HG03064 (cell line): ENCODE data around the gene SLC6A16.
"Not testable (repeated sequence)": the region's sequence is repeated elsewhere in the genome, so short reads cannot be mapped to it uniquely, and the experiment has no call there.

ENCODE experiments used
- ATAC-seq: cut with Tn5 transposase; IDR thresholded peaks from one replicate; pipeline ENCODE4 v1.9.1; 2021; ENCODE audit warnings: low read depth; ENCODE audit not compliant: unreplicated experiment

The SLC6A16 gene

DNA sequence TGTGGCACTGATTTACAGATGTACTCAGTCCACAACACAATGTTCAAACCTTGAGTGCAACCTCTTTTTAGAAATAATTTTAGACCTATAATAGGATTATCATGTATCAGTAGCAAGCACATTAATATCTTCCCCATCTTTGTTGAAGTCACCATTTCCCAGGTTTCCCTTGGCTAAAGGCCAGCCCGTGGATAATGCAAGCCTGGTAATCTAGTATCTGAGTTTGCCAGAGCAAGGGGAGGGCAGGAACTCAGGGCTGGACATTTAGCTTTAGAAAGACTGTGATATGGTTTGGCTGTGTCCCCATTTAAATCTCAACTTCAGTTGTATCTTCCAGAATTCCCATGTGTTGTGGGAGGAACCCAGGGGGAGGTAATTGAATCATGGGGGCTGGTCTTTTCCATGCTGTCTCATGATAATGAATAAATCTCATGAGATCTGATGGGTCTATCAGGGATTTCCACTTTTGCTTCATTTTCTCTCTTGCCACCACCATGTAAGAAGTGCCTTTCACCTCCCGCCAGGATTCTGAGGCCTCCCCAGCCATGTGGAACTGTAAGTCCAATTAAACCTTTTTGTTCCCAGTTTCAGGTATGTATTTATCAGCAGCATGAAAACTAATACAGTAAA, 37.7 kb downstream of the SLC6A16 start:
- ATAC-seq = no peak

DNA sequence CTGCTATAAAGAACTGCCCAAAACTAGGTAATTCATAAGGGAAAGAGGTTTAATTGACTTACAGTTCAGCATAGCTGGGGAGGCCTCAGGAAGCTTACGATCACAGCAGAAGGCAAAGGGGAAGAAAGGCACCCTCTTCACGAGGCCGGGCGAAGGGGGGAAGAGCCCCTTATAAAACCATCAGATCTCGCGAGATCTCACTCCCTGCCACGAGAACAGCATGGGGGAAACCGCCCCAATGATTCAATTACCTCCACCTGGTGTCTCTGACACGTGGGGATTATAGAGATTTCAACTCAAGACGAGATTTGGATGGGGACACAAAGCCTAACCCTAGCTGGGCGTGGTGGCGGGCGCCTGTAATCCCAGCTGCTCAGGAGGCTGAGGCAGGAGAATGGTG, 42.8 kb downstream of the SLC6A16 start:
- ATAC-seq = no peak

GRCh38 chr19:49272204-49272603, 52.8 kb downstream of the SLC6A16 start:
- ATAC-seq = no peak

- ATAC-seq = no peak
Measured at GRCh38 chr19:49271080-49271753, 53.8 kb downstream of the SLC6A16 start.

DNA sequence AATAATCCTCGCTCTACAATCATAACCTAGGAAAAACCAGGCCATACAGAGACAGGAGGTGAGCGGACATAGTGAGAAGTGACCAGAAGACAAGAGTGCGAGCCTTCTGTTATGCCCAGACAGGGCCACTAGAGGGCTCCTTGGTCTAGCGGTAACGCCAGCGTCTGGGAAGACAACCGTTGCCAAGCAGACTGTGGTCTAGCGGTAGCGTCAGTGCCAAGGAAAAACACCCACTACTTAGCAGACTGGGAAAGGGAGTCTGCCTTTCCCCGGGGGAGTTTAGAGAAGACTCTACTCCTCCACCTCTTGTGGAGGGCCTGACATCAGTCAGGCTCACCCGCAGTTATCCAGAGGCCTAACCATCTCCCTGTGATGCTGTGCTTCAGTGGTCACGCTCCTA, 58.6 kb downstream of the SLC6A16 start:
- ATAC-seq = not testable (repeated sequence)

DNA sequence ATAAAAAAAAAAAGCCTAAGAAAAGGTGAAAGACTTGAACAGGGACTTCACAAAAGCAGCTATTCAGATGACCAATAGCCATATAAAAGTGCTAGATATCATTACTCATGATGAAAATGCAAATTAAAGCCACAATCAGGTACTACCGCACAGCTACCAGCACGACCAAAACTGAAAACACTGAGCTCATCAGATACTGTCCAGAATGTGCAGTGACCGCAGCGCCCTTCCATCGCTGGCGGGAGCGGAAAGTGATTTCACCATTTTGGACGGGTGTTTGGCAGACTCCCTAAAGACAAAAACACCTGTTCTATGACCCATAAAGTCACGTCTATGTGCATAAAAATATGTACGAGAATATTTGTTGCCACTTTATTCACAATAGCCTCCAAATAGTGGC, 60.7 kb downstream of the SLC6A16 start:
- no peak for ATAC-seq

- no peak for ATAC-seq
Measured at GRCh38 chr19:49261602-49262001, 63.4 kb downstream of the SLC6A16 start.

DNA sequence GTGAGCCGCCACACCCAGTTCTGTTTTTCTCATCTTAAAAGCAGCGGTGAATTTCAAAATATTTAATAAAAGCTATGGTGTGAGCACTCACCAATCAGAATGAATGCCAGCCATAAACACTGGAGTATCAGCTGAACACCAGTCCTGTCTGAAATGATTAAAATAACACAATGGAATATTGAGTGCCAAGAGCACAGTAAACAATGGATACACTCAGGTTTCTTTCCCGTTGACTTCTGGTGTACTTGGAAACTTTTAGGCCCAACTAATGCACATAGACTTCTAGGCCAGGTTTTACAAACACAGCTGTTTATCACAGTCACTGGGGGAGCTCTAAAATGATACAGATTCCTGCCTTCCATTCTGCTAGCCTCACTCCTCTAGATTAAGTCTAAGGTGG, 68.3 kb downstream of the SLC6A16 start:
- ATAC-seq = no peak

DNA sequence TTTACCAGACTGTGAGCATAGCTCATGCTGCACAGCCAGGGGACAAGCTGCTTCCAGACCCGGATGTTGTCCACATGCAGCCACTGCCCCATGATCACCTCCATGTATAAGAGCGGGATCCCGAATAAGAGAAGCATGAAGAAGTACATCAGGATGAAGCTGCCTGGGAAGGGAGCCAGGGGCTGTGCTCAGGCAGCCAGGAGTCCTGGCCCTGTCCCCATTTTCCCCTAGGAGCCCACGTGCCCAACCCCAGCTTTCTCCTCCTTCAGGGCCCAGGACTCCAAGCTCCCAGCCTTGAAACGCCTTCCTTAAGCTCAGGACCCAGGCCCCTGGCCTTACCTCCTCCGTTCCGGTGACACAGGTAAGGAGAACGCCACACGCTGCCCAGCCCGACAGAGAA, 69.3 kb downstream of the SLC6A16 start:
- no peak for ATAC-seq

DNA sequence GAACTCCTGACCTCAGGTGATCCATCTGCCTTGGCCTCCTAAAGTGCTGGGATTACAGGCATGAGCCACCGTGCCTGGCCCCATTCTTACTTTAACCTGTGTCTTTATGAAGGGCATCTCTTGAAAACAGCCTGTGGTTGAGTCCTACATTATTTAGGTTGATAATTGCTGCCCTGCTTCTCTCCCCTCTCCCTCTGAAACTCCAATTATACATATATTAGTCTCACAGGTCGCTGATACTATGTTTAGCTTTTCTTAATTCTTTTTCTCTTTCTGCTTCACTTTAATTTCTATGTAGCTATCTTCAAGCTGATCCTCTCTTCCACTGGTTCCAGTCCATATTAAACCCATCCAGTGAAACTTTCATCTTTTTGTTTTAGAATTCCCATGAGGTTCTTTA, 75.1 kb downstream of the SLC6A16 start:
- ATAC-seq = no peak

GRCh38 chr19:49247676-49248075, 77.3 kb downstream of the SLC6A16 start:
- ATAC-seq = no peak

GRCh38 chr19:49244256-49244655, 80.7 kb downstream of the SLC6A16 start:
- no peak for ATAC-seq

DNA sequence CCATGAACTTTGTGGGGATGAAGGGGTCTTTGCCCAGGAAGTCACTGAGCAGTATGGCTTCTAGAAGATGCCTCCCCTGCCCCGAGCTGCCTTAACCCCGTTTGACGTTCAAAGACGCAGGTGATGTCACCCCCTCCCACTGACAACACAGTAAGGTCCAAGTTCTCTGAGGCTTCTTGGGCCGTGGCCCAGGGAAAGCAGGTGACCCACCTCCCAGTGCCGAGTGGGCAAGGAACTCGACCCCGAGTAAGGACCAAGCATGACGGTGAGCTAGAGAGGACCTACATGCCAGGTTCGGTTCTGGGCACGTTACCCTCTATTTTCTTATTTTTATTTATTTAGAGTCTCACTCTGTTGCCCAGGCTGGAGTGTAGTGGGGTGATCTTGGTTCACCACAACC, 81.3 kb downstream of the SLC6A16 start:
- ATAC-seq = no peak

- no peak for ATAC-seq
Measured at GRCh38 chr19:49243129-49243528, 81.9 kb downstream of the SLC6A16 start.

DNA sequence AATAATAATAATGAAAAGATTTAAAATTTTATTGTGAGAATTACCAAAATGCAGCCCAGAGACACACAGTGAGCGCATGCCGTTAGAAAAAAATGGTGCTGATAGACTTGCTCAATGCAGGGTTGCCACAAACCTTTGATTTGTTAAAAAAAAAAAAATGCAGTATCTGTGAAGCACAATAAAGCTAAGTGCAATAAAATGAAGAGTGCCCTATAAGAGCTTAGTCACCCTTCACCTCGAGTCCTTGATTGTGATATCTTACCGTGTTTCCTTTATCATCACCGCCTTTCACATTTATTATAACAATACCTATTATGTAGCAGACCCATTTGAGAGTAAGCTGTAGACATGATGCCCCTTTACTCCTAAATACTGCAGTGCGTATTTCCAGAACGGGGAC, 83.2 kb downstream of the SLC6A16 start:
- ATAC-seq = no peak
